ENCODE data around the gene MRPS27. TPM values are rescaled to one million over a fixed set of nuclear protein-coding genes. Genes with fewer than 3 reads are reported as not detected.

MRPS27 gene
- total and polyA plus RNA-seq, 10 donors = 23.5 to 55.5 (median 42.6) TPM

GRCh38 chr5:72231991-72232703 lies 87.9 kb downstream of the MRPS27 start:
- no peaks in the 10 kb centered on the region for H3K9me3 ChIP-seq
- WGBS, 5 donors = 59 to 76% (median 68%) methylated on average over 6 of the region's 6 CpGs
- DNase-seq = no peak

DNA sequence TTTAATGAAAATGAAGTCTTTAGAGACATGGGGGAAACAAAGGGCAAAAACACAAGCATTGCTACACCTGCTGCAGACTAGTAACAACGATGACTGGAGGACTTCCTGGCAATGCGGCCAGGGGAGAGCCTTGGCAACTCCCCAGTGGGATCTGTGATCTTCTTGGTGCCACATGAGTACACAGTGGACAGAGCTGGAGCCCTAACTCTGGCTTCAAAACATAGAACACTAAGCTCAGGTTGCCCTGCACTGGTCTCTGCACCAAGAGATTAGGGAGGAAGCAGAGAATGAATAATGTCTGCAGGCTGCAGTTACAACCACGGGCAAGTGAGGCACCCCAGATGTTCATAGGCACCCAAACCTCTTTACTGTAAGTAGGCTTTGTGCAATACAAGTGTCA lies 91.1 kb downstream of the MRPS27 start:
- intact Hi-C loops (cut with DNase I; ENCODE audit: low total_unique reads) = no loop called here
- Histone ChIP-seq H3K27me3 (replicated peaks in 1 of 7) (no peaks in the 10 kb centered on the region), H3K4me3 (no peak overlapping the region), H3K4me1 (peaks cover 0 to 30% (median 19%) of the 10 kb centered on the region in 6 donors), H3K27ac (no peak overlapping the region), H3K9me3 (no peaks in the 10 kb centered on the region), H3K36me3 (peaks cover 0 to 92% (median 42%) of the 10 kb centered on the region in 6 donors)
- 76 to 81% (median 77%) methylated on average over 3 of the region's 3 CpGs for WGBS, 5 donors
- no peak for DNase-seq
- no peak for TF ChIP-seq POLR2AphosphoS5 (IDR thresholded peaks at IDR 0.05)

More at GRCh38 chr5:72231991-72232703, 87.9 kb downstream of the MRPS27 start:
- no peaks in the 10 kb centered on the region for H3K27me3 ChIP-seq (replicated peaks in 1 of 7)
- peaks cover 0 to 52% (median 30%) of the 10 kb centered on the region in 6 donors for H3K4me1 ChIP-seq
- intact Hi-C loops (cut with DNase I; ENCODE audit: low total_unique reads) = no loop called here
- H3K4me3 ChIP-seq = no peak overlapping the region
- TF ChIP-seq POLR2A (IDR thresholded peaks at IDR 0.05) = no peak
- TF ChIP-seq, protein P1, sequence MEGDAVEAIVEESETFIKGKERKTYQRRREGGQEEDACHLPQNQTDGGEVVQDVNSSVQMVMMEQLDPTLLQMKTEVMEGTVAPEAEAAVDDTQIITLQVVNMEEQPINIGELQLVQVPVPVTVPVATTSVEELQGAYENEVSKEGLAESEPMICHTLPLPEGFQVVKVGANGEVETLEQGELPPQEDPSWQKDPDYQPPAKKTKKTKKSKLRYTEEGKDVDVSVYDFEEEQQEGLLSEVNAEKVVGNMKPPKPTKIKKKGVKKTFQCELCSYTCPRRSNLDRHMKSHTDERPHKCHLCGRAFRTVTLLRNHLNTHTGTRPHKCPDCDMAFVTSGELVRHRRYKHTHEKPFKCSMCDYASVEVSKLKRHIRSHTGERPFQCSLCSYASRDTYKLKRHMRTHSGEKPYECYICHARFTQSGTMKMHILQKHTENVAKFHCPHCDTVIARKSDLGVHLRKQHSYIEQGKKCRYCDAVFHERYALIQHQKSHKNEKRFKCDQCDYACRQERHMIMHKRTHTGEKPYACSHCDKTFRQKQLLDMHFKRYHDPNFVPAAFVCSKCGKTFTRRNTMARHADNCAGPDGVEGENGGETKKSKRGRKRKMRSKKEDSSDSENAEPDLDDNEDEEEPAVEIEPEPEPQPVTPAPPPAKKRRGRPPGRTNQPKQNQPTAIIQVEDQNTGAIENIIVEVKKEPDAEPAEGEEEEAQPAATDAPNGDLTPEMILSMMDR (IDR thresholded peaks at IDR 0.05 in 8 of 11, conservative IDR thresholded peaks at IDR 0.05 in 3 of 11) = no peak
- TF ChIP-seq POLR2AphosphoS5 (IDR thresholded peaks at IDR 0.05) = no peak
- H3K27ac ChIP-seq = no peak overlapping the region
- H3K36me3 ChIP-seq = peaks cover 0 to 78% (median 24%) of the 10 kb centered on the region in 6 donors

DNA sequence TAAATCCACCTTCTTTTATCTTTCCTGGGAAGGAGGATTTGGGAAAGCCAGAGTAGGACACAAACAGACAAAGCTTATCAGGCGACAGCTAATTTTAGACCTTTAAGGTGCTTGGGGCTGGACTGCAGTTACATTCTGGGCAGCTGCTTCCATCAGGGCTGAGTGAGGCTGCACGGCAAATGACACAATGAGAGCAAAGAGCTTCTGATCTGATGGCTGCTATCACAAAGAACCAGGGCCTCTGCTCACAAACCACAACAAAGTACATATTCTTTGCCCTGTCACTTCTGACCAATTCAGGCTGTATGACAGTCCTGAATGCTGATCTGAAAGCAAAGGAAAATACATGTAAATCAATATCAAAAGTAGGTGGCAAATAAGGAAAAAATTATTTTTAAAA lies 93.1 kb downstream of the MRPS27 start:
- no peak overlapping the region for H3K4me3 ChIP-seq
- H3K27me3 ChIP-seq (replicated peaks in 1 of 7) = no peaks in the 10 kb centered on the region
- no peak for DNase-seq
- H3K9me3 ChIP-seq = no peaks in the 10 kb centered on the region
- intact Hi-C loops (cut with DNase I; ENCODE audit: low total_unique reads) = no loop called here
- no peak overlapping the region for H3K27ac ChIP-seq
- TF ChIP-seq POLR2AphosphoS5 (IDR thresholded peaks at IDR 0.05) (no peak), POLR2A (IDR thresholded peaks at IDR 0.05) (no peak)
- TF ChIP-seq, protein P1 (IDR thresholded peaks at IDR 0.05 in 8 of 11, conservative IDR thresholded peaks at IDR 0.05 in 3 of 11) = no peak
- peaks cover 0 to 10% (median 3%) of the 10 kb centered on the region in 6 donors for H3K4me1 ChIP-seq
- WGBS, 5 donors = 87 to 97% (median 92%) methylated on average over 2 of the region's 2 CpGs
- peaks cover 0 to 100% (median 58%) of the 10 kb centered on the region in 6 donors for H3K36me3 ChIP-seq

DNA sequence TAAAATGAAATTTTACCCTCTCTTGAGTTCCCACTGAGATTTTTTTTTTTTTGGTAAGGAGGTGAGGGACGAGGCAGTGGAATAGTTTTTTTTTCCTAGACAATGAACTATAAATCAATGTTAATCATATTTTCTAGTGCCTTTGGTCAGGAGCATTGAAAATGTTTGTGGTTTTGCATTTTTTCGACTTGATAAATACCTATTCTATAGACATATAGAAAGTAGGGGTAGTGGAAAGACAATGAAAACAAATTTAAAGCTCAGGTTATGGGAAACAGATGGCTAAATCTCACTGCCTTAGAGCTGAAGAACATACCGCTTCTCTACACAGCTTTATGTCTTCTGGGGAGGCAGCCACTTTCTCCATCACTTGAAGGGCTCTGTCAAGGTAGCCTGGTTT lies 94.3 kb downstream of the MRPS27 start:
- intact Hi-C loops (cut with DNase I; ENCODE audit: low total_unique reads) = no loop called here
- H3K36me3 ChIP-seq = peaks cover 0 to 100% (median 64%) of the 10 kb centered on the region in 6 donors
- TF ChIP-seq, protein P1 (IDR thresholded peaks at IDR 0.05 in 8 of 11, conservative IDR thresholded peaks at IDR 0.05 in 3 of 11) = no peak
- TF ChIP-seq POLR2AphosphoS5 (IDR thresholded peaks at IDR 0.05) (no peak), POLR2A (IDR thresholded peaks at IDR 0.05) (no peak)
- 92 to 97% (median 96%) methylated on average over 3 of the region's 3 CpGs for WGBS, 5 donors
- H3K4me3 ChIP-seq = no peak overlapping the region
- no peaks in the 10 kb centered on the region for H3K27me3 ChIP-seq (replicated peaks in 1 of 7)
- H3K4me1 ChIP-seq = no peaks in the 10 kb centered on the region
- no peak for DNase-seq
- no peak overlapping the region for H3K27ac ChIP-seq
- no peaks in the 10 kb centered on the region for H3K9me3 ChIP-seq

Measured in spleen (tissue), 11 donors.